HG03139 (cell line): Measurements from ENCODE around the gene PGAP3.

ENCODE experiments used
- ATAC-seq: cut with Tn5 transposase; IDR thresholded peaks from one replicate; pipeline ENCODE4 v1.9.1; 2021; ENCODE audit not compliant: unreplicated experiment

PGAP3 gene

DNA sequence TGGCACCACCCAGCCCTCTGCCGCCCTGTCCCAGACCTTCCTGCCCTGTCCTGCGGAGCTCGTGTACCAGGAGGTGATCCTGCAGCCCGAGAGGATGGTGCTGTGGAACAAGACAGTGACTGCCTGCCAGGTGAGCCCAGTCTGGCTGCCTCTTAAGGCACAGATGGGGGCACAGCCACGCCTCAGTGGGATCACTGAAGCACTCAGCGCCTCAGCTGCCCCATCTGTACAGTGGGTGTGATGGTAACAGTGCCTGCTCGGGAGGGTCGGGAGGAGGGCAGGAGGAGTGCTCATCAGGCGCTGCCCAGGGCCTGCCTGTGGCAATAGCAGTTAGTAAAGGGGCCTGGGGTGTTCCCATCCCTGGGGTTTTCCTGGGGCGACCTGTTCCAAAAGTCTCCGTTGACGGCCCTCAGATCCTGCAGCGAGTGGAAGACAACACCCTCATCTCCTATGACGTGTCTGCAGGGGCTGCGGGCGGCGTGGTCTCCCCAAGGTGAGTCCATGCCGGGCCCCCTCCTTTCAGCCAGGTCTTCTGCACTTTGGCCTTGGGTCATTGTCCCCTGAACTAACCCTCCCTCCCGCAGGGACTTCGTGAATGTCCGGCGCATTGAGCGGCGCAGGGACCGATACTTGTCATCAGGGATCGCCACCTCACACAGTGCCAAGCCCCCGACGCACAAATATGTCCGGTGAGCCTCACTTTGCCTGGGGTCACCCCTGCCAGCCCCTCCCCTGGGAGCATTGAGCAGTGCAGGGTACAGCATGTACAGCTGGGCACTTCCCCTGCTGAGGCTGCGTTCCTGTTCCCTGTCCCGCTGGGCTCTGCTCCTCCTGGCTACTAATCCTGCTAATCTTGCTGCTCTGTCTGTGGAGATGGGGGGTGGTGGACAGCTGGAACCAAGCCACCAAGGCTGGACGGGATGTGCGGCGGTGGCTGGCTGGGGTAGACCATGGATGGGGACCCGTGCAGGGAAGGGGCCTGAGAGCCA is 27.2 kb downstream of the PGAP3 start:
- no peak for ATAC-seq

DNA sequence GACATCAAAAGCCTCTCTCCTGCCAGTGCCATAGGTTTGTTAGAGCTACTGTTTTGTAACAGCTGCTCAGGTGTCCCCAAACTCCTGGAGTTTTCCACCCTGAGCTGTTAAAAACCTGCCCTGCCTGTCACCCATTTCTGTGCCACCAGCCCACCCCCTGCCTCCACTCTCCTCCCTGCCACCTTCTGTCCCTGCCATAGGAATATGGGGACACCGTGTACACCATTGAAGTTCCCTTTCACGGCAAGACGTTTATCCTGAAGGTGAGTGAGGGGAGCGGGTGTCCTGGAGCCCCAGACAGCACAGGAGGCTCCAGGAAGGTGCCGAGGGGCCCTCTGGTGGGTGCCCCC is 27.9 kb downstream of the PGAP3 start:
- ATAC-seq = no peak

DNA sequence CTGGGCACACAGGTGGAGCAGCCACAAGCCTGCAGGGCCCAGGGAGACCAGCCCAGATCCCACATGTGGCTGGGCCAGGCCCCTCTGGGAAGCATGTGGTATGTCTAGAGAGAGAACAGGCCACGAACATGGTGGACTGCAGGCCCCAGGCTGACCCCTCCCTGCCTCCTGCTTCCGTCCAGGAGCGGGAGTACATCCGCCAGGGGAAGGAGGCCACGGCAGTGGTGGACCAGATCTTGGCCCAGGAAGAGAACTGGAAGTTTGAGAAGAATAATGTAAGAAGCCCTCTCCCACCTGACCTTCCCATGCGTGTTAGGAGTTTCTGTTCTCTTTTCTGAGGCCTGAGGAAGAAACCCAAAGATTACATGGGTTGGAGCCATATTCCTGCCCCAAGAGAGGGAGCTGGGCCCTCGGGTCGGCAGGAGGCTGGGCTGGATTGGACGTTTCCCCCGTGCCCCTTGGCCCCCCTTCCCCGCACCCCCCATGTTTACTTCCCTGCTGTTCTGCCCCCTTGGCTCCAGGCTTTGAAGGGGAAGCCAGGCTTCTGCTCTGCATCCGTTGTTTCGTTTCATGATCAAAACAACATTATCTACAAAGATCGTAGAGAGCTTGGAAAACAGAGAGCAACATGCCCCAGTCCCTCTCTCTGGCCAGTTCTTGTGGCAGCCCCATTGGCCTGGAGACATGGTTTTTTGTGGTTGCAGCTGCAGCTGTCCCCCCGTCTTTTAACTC is 28.4 kb downstream of the PGAP3 start:
- ATAC-seq = no peak

DNA sequence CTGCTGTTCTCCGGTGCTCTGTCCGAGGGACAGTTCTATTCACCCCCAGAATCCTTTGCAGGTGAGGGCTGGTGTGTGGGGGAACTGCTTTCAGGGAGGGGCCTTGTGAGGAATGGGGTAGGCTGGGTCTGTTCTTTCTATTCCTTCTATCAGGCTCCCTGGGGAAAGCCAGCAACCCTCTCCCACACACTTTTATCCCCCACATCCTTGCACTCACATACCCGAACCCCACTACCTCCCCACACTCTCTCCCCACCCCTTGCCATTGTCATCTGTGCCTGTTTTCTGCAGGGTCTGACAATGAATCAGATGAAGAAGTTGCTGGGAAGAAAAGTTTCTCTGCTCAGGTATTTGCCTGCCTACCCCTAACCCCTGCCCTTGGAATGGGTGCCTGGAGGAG is 29.1 kb downstream of the PGAP3 start:
- ATAC-seq = no peak

DNA sequence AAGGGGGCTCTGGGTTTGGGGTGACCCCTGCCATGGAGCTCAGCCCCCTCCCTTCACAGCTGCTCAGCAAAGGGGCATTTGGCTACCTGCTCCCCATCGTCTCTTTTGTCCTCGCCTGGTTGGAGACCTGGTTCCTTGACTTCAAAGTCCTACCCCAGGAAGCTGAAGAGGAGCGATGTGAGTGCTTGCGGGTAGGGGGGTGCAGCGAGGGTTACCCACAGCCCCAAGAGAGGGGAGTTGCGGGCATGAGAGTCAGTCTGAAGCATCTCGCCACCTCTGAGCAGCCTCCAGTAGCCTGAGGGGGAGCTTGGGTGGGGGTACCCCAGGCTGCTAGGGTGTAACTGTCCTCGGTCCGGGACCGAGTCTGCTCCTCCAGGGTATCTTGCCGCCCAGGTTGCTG is 29.5 kb downstream of the PGAP3 start:
- no peak for ATAC-seq

DNA sequence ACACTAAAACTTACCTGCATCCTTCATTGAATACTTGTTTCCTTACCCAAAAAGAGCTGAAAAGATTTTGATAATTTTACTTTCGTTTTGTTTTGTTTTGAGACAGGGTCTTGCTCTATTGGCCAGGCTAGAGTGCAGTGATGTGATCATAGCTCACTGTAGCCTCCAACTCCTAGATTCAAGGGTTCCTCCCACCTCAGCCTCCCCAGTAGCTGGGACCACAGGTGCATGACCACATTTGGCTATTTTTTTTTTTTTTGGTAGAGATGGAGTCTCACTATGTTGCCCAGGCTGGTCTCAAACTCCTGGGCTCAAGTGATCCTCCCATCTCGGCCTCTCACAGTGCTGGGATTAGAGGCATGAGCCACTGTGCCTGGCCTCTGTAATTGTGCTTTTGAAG is 32.8 kb downstream of the PGAP3 start:
- no peak for ATAC-seq

DNA sequence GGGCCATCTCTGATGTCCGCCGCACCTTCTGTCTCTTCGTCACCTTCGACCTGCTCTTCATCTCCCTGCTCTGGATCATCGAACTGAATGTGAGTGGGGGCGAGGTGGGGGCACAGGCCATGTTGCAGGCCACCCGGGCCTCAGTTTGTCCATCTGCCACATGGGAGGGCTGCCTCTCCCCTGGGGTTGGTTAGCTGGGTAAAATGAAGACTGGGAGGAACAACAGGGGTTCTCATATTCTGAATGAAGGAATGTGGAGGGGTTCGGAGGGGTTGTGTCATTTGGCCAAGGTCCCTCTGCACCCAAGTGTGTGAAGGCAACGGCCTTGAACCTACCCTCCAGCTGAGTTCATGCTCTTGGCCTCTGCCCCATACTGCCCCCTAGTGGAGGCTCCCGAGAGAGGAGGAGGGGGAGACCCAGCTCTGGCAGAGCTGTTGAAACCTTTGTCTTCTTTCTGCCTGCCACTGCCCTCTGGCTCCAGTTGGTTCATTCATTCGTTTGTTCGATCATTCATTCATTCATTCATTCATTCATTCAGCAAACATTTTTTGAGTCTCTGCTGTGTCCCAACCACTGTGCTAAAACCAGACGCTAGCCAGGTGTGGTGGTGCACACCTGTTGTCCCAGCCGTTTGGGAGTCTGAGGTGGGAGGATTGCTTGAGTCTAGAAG is 34.1 kb downstream of the PGAP3 start:
- no peak for ATAC-seq

DNA sequence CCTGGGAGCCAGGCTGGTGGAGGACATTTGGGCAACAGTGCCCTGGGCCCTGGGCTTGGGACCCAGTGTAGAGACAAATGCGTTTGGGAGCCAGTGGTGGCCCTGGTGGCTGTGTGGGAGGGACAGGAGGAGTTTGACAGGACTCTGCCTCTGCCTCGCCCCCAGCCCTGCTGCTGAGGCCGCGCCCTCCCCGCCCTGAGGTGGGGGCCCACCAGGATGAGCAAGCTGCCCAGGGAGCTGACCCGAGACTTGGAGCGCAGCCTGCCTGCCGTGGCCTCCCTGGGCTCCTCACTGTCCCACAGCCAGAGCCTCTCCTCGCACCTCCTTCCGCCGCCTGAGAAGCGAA is 34.6 kb downstream of the PGAP3 start:
- ATAC-seq = no peak

DNA sequence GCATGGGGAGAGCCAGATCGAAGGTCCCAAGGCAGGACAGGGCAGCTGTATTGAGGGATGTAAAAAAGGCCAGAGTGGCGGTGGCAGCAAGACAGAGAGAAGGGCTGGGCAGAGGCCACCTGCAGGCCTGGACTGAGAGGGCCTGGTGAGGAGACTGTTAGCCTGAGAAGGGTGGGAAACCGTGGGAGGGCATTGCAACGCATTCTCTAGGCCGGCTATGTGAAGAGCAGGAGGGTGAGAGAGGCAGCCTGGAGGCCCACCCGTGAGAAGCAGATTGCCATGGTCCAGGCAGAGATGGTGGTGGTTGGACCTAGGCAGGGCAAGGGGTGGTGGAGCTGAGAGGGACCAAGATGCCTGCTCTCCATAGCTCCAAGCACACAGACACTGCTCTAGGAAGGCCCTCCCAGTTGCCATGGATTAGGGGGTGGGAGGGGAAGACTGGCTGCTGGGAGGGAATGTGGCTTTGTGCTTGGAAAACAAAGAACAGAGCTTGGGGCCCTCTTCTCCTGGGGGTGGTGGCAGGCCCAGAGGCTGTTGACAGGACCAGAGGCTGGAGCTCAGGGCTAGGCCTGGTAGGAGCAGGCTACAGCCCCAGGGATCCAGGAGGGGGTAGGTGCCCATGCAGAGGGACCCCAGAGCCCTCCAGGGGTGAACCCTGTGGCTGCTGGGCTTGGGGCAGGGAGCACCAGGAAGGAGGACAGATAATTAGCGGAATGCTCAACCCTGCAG is 35.1 kb downstream of the PGAP3 start:
- no peak for ATAC-seq

DNA sequence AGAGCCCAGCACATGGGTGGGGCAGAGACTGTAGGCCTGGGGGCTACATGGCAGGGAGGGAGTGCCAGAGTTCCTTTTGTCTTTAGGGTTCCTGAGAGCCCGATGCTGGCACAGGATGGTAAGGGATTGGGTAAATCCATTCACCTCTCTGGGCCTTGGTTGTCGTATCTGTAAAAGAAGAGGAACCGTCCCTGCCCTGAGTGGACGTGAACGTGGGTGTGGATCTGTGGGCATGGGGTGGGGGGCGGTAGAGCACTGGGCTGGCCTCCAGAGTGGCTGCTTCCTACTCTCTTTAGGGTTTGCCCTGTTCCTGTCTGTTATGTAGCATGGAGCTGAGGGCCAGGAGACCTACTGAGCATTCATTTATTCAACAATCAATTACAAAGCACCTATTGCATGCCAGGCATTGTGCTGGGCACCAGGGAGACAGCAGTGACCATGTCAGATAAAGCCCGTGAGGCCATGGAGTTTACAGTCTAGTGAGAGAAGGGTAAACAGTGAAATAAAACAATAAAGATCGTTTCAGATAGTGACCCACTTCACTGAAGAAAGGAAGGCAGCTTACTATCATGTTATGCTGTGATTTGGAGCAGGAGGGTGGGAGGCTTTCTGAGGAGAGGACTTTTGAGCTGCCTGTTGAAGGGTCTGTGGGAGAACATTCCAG is 35.8 kb downstream of the PGAP3 start:
- ATAC-seq = no peak

DNA sequence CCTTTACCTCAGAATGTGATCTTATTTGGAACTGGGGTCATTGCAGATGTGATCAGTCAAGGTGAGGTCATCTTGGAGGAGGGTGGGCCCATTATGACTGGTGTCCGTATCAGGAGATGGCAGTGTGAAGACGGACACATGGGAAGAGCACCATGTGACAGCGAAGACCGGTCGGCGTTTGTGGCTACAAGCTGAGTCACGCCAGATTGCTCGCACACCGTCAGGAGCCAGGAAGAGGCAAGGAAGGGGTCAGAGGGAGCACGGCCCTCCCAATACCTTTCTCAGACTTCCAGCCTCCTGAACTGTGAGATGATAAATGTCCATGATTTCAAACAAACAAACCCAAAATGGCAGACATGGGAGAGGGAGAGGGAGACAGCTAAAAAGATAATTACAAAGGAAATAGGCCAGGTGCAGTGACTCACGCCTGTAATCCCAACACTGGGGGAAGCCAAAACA is 37.7 kb downstream of the PGAP3 start:
- no peak for ATAC-seq

DNA sequence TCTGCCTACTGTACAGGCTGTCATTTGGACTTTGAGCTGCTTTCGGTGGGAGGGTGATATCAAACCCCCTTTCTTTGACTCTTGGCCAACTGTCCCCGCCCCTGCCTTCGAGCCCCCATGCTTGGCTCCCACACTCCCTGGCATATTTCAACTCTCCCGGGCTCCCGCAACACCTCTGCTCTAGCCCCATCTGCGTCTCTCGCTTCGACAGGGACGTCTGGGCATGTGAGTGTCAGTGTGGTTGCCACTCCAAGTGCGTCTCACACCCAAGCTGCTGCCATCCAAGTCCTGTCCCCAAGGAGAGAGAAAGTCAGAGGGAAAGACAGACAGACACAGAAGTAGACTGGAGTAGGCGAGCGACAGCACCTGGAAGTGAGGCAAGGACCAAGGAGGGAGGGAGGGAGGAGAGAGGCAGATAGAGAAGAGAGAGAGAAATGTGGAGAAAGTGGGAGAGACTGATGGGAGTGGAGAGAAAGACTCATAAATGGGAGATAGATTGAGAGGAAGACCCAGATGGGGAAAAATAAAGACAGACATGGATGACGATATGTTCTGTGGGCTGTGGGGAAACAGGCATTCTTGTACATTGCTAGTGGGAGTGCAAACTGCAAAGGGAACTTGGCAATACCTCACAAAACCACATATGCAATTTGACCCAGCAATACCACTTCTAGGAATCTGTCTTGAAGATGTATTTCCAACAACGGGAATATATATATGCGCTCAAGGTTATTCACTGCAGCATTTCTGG is 39.1 kb downstream of the PGAP3 start:
- no peak for ATAC-seq

DNA sequence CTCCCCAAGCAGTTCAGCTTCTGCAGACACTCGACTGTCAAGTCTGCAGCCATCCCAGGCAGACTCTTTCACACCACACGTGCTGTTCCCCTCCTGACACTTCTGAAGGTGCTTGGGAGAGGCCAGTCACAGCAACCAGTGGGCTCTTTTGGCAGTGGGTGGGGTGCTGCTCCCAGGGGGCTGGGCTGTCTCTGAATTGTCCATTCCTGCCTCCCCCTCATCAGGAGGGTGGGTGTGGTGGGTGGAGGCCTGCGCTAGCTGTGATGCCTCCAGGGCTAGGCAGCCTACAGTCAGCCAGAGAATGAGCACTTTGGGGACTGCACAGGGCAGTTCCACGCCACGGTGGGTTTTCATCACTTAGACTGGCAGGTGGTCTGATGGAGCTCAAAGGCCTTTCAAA is 40.6 kb downstream of the PGAP3 start:
- ATAC-seq = no peak

DNA sequence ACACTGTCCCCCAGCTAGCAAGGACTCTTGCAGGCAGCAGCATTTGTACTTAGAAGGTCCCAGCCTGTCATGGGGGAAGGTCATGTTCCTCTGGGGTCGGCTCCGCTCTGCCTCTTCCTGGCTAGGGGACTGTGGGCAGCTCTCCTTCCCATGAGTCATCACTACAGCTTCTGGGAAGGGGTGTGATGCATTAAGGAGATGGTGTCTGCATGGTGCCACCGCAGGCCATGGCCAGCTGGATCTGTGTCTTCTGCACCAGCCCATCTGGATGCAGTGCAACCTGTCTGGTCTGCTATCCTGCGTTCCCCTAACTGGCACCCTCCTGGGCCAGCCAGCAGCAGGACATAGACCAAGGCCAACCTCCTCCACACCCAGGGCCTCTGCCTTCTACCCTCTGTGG is 44.6 kb downstream of the PGAP3 start:
- no peak for ATAC-seq

DNA sequence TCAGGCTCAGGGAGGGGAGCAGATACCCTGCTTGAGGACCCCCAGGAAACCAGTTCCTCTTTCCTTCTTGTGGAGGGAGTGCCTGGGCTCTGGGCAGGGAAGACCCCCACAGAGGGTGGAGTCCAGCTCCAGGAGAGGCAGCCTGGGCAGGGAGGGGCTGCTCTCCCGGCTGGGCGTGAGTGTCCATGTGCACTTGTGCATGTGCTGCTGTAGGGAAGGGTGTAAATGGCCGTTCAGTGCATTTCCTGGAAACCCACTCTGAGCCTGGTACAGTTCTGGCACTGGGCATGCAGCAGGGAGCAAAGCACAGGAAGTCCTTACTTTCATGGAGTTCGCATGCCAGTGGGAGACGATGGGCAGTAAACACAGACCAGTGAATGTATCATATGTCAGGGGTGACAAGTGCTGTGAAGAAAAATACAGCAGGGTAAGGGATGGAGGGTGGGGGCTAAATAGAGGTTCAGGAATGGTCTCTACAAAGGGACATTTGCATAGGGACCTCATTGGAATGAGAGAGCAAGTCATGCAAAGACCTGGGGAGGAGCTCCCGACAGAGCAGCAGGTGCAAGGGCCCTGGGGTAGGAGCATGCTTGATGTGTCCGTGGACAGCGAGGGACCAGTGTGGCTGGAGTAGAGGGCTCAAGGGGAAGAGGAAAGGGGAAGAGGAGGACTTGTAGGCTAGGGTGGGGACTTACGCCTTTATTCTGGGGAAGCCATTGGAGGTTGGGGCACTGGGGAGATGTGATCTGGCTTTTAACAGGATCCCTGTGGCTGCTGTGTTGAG is 45.4 kb downstream of the PGAP3 start:
- ATAC-seq = no peak

DNA sequence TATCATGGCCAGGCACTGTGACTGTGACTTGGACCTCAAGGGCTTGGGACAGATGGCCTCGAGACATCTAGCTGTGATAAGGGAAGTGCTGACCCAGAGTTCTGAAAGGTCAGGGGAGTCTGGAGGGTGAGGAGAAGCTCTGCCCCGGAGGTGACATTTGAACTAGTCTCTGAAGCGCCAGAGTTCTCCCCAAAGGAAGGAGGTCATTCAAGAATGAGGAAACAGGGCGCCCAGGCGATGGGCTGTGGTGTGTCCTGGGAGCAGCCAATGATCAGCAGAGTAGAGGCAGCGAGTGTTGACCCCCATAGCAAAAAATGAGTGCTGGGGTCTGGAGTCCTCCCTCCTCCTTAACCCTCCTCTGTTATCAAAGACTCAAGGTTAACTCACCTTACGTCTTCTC is 46.0 kb downstream of the PGAP3 start:
- no peak for ATAC-seq

DNA sequence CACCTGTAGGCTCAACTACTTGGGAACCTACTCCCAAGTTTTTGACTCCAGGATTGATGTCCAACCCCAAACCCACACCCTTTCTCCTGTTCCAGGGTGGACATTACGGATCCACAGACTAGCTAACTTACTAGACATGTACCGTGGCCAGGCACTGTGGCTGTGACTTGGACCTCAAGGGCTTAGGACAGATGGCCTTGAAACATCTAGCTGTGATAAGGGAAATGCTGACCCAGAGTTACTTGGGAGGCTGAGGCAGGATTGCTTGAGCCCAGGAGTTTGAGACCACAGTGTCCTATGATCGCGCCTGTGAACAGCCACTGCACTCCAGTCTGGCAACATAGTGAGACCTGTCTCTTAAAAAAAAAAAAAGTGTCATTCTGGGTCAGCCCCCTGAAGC is 46.8 kb downstream of the PGAP3 start:
- no peak for ATAC-seq

DNA sequence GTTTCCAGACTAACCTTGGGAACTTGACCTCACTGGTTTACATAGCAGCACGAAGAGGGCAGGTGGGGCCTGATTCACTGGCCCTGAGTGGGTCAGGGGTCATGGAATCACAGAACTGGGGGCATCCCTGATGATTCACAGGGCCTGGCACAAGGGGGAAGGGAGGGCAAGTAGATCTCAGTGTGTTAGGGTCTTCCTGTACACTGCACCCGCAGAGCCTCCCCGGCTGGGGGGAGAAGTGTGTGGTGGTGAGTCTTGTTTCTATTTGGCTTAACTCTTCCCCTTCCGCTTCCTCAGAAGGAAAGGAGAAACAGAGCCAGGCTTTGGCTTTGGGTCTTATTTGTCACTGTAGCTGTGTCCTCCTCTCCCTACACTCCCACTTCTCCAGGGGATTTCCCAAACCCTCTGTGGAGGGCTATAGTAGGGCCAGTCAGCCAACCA is 47.2 kb downstream of the PGAP3 start:
- no peak for ATAC-seq
